Measurements from ENCODE around the gene C12orf76. TPM values are rescaled to one million over a fixed set of nuclear protein-coding genes. Genes with fewer than 3 reads are reported as not detected.

C12orf76 gene
- polyA plus RNA-seq, 1 experiment, result 11.4 TPM

DNA sequence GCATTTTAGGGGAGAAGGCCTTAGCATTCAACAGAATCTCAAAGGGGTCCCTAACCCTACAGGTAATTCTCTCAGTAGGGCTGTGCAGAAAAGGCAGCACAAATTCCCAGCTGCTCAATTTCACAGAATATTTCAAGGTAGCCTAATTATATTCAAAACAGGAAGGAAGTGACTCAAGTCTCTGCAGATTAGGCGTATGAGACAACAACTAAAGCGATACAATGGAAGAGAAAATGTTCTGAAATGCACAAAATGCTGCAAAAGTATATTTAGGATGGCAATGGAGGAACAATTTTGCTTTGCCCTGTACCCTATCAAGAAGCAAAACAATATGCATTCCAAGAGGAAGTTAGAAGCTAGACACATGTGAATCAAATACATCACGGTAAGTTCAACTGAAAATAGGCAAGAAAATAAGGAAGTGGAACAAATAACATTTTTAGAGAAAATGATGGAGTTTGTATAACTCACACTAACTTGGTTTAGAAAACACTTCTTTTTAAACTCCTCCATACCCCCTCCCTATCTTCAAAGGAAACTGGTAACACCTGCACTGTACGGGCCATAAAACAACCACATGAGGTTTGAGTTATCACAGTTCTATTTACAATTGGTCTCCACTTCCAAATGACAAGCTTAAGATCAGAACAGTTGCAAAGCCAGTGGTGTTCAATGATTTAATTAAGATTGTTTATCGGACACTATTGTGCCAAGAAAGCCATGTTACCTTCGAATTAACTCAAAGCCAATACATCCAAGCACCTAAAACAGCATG, 53.7 kb downstream of the C12orf76 start:
- no peak for DNase-seq (ENCODE audit: low read depth, low spot score)
- ChIA-PET POLR2A (no interaction called here), CTCF (interaction anchor here (0.7 to 1.1 kb wide), 2 partner anchors 437 kb away, joined by 3 read pairs; no protein-coding TSS in a partner anchor)
- peak overlapping the region; percentile 90 for H3K4me3 ChIP-seq (ENCODE audit: low read depth, low read length)
- TF ChIP-seq, protein P1, sequence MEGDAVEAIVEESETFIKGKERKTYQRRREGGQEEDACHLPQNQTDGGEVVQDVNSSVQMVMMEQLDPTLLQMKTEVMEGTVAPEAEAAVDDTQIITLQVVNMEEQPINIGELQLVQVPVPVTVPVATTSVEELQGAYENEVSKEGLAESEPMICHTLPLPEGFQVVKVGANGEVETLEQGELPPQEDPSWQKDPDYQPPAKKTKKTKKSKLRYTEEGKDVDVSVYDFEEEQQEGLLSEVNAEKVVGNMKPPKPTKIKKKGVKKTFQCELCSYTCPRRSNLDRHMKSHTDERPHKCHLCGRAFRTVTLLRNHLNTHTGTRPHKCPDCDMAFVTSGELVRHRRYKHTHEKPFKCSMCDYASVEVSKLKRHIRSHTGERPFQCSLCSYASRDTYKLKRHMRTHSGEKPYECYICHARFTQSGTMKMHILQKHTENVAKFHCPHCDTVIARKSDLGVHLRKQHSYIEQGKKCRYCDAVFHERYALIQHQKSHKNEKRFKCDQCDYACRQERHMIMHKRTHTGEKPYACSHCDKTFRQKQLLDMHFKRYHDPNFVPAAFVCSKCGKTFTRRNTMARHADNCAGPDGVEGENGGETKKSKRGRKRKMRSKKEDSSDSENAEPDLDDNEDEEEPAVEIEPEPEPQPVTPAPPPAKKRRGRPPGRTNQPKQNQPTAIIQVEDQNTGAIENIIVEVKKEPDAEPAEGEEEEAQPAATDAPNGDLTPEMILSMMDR (IDR thresholded peaks at IDR 0.05; ENCODE audit: low read depth, low read length), result no peak
- H3K27ac ChIP-seq (ENCODE audit: low read depth, low read length), result no peak overlapping the region
- H3K9me3 ChIP-seq (ENCODE audit: control insufficient read depth, insufficient read depth, low read length), result no peaks in the 10 kb centered on the region
- H3K27me3 ChIP-seq (ENCODE audit: control insufficient read depth, insufficient read depth, low read length), result no peaks in the 10 kb centered on the region

DNA sequence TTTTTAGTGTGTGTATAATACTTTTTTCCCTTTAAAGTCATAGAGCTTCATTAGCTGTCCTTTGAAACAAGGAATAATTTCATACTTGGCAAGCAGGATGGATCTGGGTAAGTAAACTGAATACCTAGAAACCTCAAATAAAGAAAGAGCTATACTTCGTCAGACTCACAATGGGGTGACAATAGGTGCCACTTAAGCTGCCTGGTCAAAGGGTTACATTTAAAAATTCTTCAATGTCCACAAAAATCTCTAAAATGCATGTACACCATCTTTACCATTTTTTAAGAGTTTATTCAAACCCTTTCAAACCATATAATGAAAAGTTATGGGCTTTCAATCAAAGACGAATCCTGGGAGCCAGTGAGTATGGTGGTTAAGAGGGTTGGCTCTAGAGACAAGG, 55.2 kb downstream of the C12orf76 start:
- ChIA-PET CTCF (interaction anchor here (1.5 kb wide), 1 partner anchor 139 kb away, joined by 3 read pairs; no protein-coding TSS in a partner anchor), POLR2A (no interaction called here)
- H3K27me3 ChIP-seq (ENCODE audit: control insufficient read depth, insufficient read depth, low read length), result no peaks in the 10 kb centered on the region

DNA sequence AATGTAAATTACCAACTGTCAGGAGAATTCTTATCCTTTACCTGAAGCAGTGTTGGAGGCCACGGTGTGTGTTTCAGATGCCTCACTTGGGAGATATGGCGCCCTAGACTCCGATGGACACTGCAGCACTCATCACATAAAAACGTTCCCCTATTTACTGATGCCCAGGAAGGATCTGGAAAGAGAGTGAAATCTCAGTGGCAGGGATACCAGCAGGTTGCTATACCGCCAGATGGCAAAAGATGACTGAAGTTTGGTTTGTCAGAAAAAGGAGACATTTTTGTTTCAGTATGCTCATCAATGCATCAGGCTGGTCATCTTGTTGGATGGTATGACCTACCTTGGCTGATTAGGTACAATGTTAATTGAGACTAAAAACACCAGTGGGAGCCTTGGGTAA, 56.7 kb downstream of the C12orf76 start:
- no peak overlapping the region for H3K4me3 ChIP-seq (ENCODE audit: low read depth, low read length)
- TF ChIP-seq, protein P1 (IDR thresholded peaks at IDR 0.05; ENCODE audit: low read depth, low read length), result no peak
- H3K27ac ChIP-seq (ENCODE audit: low read depth, low read length), result no peak overlapping the region
- no peaks in the 10 kb centered on the region for H3K9me3 ChIP-seq (ENCODE audit: control insufficient read depth, insufficient read depth, low read length)
- POLR2A ChIA-PET, result no interaction called here
- CTCF ChIA-PET, result no interaction called here
- DNase-seq (ENCODE audit: low read depth, low spot score), result no peak
- H3K27me3 ChIP-seq (ENCODE audit: control insufficient read depth, insufficient read depth, low read length), result no peaks in the 10 kb centered on the region

More for the DNA sequence above, 55.2 kb downstream of the C12orf76 start:
- H3K27ac ChIP-seq (ENCODE audit: low read depth, low read length), result no peak overlapping the region
- no peak overlapping the region for H3K4me3 ChIP-seq (ENCODE audit: low read depth, low read length)
- TF ChIP-seq, protein P1 (IDR thresholded peaks at IDR 0.05; ENCODE audit: low read depth, low read length), result no peak
- no peak for DNase-seq (ENCODE audit: low read depth, low spot score)
- H3K9me3 ChIP-seq (ENCODE audit: control insufficient read depth, insufficient read depth, low read length), result no peaks in the 10 kb centered on the region

Small RNA genes within 50 kb of the gene (small RNA-seq; reads per million reads assigned to genes)
- not detected for gene AC007546.2 (ENCODE audit: insufficient read length, low read depth)

Other genes with a start within 250 kb of the C12orf76 start
- gene TRPV4, start 215.1 kb downstream of the C12orf76 start, polyA plus RNA-seq (2011; rRNA removed), result 5.2 and 6.8 TPM in 2 replicates
- 28.8 and 30.3 TPM in 2 replicates for gene GLTP, start 168.0 kb downstream of the C12orf76 start, polyA plus RNA-seq (2011; rRNA removed)
- 7.6 and 9.1 TPM in 2 replicates for gene TCHP, start 148.2 kb downstream of the C12orf76 start, polyA plus RNA-seq (2011; rRNA removed)
- 57.9 and 62.0 TPM in 2 replicates for gene GIT2, start 52.2 kb downstream of the C12orf76 start, polyA plus RNA-seq (2011; rRNA removed)
- gene ANKRD13A, start 49.1 kb downstream of the C12orf76 start, polyA plus RNA-seq (2011; rRNA removed), result 202 and 246 TPM in 2 replicates
- gene IFT81, start 75.8 kb upstream of the C12orf76 start, polyA plus RNA-seq (2011; rRNA removed), result 13.3 and 22.1 TPM in 2 replicates
- 139 and 143 TPM in 2 replicates for gene ATP2A2, start 232.7 kb upstream of the C12orf76 start, polyA plus RNA-seq (2011; rRNA removed)